Transverse colon (tissue), 4 donors: ENCODE results near the gene SPEG.

Experiments
- CTCF ChIP-seq, 5 experiments: fragments of 200-600 bp in 3 of 5; fragments of 450-650 bp in 2 of 5; sonication (generic) in 3 of 5; IDR thresholded peaks; 1 replicate in 2 of 5; 2 replicates in 3 of 5; pipeline ENCODE4 v1.5.1; 2016 to 2017; ENCODE audit warnings: antibody characterized with exemption in 5 of 5, inconsistent platforms in 3 of 5, mild to moderate bottlenecking in 2 of 5, moderate library complexity in 1 of 5
- EP300 ChIP-seq: sonication (generic); formaldehyde crosslinking; IDR thresholded peaks from one replicate; pipeline ENCODE4 v1.6.1; 2017; ENCODE audit warnings: antibody characterized with exemption, low read depth
- POLR2AphosphoS5 ChIP-seq, 3 donors: sonication (generic); formaldehyde crosslinking; IDR thresholded peaks; one replicate each; pipeline ENCODE4 v1.6.1; 2016; ENCODE audit warnings: antibody characterized with exemption in 3 of 3

- peak; percentile 39 to 71 (median 62) for TF ChIP-seq CTCF (IDR thresholded peaks at IDR 0.05)
- TF ChIP-seq POLR2AphosphoS5 (IDR thresholded peaks at IDR 0.05), result no peak
- TF ChIP-seq EP300, result no peak
Measured at GRCh38 chr2:219509780-219510511, 75.3 kb downstream of the SPEG start.
